ENCODE results near the gene PRUNE2.
A peak's percentile ranks its signal among the peaks of the same experiment; 100 is the strongest.

Gene PRUNE2

DNA sequence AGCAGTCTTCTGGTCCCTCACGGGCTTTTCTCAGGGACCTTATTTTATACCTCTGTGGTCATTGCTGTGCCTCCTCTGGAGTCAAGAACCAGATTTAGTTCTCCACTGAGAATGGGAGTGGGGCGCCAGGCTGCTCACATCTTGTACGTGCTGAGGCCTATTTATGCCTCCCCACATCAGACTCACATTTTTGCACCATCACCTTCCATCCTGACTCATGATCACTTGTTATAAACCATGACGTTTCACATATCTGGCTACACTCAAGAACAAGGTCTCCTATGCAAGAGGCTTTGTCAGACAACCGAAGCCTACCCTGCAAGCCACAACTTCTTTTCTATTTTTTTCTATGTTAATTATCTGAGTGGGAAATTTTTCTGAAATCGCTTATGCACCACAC lies 10.7 kb downstream of the PRUNE2 start:
- TF ChIP-seq, protein P1, sequence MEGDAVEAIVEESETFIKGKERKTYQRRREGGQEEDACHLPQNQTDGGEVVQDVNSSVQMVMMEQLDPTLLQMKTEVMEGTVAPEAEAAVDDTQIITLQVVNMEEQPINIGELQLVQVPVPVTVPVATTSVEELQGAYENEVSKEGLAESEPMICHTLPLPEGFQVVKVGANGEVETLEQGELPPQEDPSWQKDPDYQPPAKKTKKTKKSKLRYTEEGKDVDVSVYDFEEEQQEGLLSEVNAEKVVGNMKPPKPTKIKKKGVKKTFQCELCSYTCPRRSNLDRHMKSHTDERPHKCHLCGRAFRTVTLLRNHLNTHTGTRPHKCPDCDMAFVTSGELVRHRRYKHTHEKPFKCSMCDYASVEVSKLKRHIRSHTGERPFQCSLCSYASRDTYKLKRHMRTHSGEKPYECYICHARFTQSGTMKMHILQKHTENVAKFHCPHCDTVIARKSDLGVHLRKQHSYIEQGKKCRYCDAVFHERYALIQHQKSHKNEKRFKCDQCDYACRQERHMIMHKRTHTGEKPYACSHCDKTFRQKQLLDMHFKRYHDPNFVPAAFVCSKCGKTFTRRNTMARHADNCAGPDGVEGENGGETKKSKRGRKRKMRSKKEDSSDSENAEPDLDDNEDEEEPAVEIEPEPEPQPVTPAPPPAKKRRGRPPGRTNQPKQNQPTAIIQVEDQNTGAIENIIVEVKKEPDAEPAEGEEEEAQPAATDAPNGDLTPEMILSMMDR (IDR thresholded peaks at IDR 0.05; ENCODE audit: poor library complexity, severe bottlenecking) = no peak
- DNase-seq (ENCODE audit: low spot score) (no peak), ATAC-seq (ENCODE audit: low read depth) (no peak)
- Histone ChIP-seq H3K27ac (ENCODE audit: poor library complexity, severe bottlenecking) (no peak overlapping the region), H3K4me3 (ENCODE audit: severe bottlenecking) (no peak overlapping the region), H3K9me3 (ENCODE audit: severe bottlenecking) (no peaks in the 10 kb centered on the region), H3K4me1 (ENCODE audit: insufficient read depth, poor library complexity, severe bottlenecking) (no peaks in the 10 kb centered on the region), H3K27me3 (ENCODE audit: insufficient read depth, poor library complexity, severe bottlenecking) (no peaks in the 10 kb centered on the region), H3K36me3 (ENCODE audit: low read depth) (no peaks in the 10 kb centered on the region)

DNA sequence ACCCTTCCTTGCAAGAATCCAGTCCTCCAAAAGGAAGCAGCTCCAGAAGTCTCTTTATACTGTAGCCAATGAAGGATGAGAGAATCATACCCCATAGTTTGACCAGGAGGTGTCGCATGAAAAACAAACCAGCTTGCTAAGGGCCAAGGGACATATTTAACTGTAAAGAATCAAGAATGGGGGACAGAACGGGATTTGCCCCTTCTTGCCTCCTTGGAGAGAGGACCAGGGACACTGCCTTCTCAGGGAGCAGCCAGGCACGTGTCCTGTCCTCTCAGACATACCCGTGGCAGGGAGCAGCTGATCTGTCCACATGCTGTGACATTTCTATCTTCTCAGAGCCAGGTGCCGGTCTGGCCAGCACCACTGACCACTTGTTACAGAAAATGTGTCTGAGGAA lies 11.7 kb downstream of the PRUNE2 start:
- no peak for DNase-seq (ENCODE audit: low spot score)
- TF ChIP-seq, protein P1 (IDR thresholded peaks at IDR 0.05; ENCODE audit: poor library complexity, severe bottlenecking) = peak; percentile 20
- H3K36me3 ChIP-seq (ENCODE audit: low read depth) = no peaks in the 10 kb centered on the region
- no peaks in the 10 kb centered on the region for H3K27me3 ChIP-seq (ENCODE audit: insufficient read depth, poor library complexity, severe bottlenecking)
- H3K27ac ChIP-seq (ENCODE audit: poor library complexity, severe bottlenecking) = no peak overlapping the region
- ATAC-seq (ENCODE audit: low read depth) = no peak
- H3K4me1 ChIP-seq (ENCODE audit: insufficient read depth, poor library complexity, severe bottlenecking) = no peaks in the 10 kb centered on the region
- H3K4me3 ChIP-seq (ENCODE audit: severe bottlenecking) = no peak overlapping the region
- no peaks in the 10 kb centered on the region for H3K9me3 ChIP-seq (ENCODE audit: severe bottlenecking)

DNA sequence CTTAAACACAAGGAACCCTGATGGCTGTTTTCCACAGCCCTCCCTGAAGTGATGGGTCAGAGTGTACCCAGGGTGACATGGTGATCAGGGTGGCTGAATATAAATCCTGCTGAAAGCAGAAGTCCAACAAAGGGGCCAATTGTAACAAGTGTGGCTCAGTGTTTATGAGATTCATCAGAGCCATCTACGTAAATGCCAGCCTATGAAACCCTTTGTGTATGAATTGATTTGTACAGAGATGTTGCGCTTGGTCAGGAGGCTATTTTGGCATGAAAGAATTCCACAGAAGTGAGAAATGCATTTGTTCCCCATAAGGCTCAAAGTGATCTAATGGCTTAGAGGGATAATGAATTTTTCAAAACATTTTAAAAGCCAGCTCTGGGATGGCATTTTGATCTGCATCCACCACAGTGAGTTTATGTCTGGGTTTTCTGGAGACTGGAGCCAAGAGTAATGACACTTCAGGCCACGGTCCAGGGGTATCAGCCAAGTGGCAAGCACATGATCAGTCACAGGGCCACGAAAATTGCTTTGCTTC lies 12.4 kb downstream of the PRUNE2 start:
- no peak for DNase-seq (ENCODE audit: low spot score)
- Histone ChIP-seq H3K4me1 (ENCODE audit: insufficient read depth, poor library complexity, severe bottlenecking) (no peaks in the 10 kb centered on the region), H3K36me3 (ENCODE audit: low read depth) (no peaks in the 10 kb centered on the region), H3K27me3 (ENCODE audit: insufficient read depth, poor library complexity, severe bottlenecking) (no peaks in the 10 kb centered on the region), H3K27ac (ENCODE audit: poor library complexity, severe bottlenecking) (no peak overlapping the region), H3K9me3 (ENCODE audit: severe bottlenecking) (no peaks in the 10 kb centered on the region), H3K4me3 (ENCODE audit: severe bottlenecking) (no peak overlapping the region)
- TF ChIP-seq, protein P1 (IDR thresholded peaks at IDR 0.05; ENCODE audit: poor library complexity, severe bottlenecking) = no peak
- ATAC-seq (ENCODE audit: low read depth) = no peak

DNA sequence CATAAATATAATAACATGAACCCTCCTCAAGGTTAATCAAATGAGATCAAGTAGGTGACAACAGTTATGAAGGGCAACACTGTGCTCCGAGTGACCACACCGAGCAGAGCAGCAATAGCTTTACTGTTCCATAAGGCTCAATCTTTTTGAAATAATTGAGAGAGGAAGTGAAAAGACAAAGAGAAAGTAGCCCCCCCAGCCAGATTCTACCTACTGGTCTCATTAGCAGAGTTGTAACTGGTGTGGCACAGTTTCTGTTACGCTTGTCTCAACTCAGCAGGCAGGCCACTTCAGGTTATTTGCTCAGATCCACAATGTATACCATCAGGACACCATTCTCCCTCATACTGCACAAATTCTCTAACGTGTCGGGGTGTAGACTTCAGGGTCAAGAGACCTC lies 14.0 kb downstream of the PRUNE2 start:
- ATAC-seq (ENCODE audit: low read depth) (no peak), DNase-seq (ENCODE audit: low spot score) (no peak)
- H3K27ac ChIP-seq (ENCODE audit: poor library complexity, severe bottlenecking) = no peak overlapping the region
- H3K4me3 ChIP-seq (ENCODE audit: severe bottlenecking) = no peak overlapping the region
- H3K4me1 ChIP-seq (ENCODE audit: insufficient read depth, poor library complexity, severe bottlenecking) = no peaks in the 10 kb centered on the region
- TF ChIP-seq, protein P1 (IDR thresholded peaks at IDR 0.05; ENCODE audit: poor library complexity, severe bottlenecking) = no peak
- no peaks in the 10 kb centered on the region for H3K36me3 ChIP-seq (ENCODE audit: low read depth)
- no peaks in the 10 kb centered on the region for H3K9me3 ChIP-seq (ENCODE audit: severe bottlenecking)
- no peaks in the 10 kb centered on the region for H3K27me3 ChIP-seq (ENCODE audit: insufficient read depth, poor library complexity, severe bottlenecking)

DNA sequence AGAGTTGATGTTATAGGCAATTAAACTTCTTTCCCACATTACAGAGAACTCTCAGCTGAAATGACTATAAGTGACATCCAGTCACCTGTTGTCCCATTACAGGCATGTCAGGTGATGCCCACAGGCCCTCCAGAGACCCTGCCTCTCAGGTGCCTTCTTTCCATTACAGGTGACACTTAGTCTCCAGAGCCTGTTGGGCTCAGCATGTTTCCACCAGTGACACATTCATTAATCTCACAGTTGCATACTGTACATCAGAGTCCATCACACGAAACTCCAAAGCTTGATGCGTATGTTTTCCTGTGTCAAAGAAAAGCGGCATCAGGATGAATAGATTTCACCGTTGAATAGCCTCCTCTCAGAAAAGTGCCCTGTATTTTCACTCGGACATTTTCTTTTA lies 14.6 kb downstream of the PRUNE2 start:
- Histone ChIP-seq H3K27me3 (ENCODE audit: insufficient read depth, poor library complexity, severe bottlenecking) (no peaks in the 10 kb centered on the region), H3K36me3 (ENCODE audit: low read depth) (no peaks in the 10 kb centered on the region), H3K4me1 (ENCODE audit: insufficient read depth, poor library complexity, severe bottlenecking) (no peaks in the 10 kb centered on the region), H3K9me3 (ENCODE audit: severe bottlenecking) (no peaks in the 10 kb centered on the region), H3K27ac (ENCODE audit: poor library complexity, severe bottlenecking) (no peak overlapping the region), H3K4me3 (ENCODE audit: severe bottlenecking) (no peak overlapping the region)
- no peak for ATAC-seq (ENCODE audit: low read depth)
- DNase-seq (ENCODE audit: low spot score) = no peak
- TF ChIP-seq, protein P1 (IDR thresholded peaks at IDR 0.05; ENCODE audit: poor library complexity, severe bottlenecking) = no peak

Measured in RWPE2 (cell line).